GM12878 (cell line): ENCODE data around the gene SCT. TPM values are rescaled to one million over a fixed set of nuclear protein-coding genes. Genes with fewer than 3 reads are reported as not detected.

Experiments
- ATAC-seq: fragments of 200-7000 bp; cut with Tn5 transposase; 3 replicates; pipeline ENCODE4 v1.9.1; 2020; ENCODE audit warnings: mild to moderate bottlenecking, moderate library complexity
- BruUV-seq: library from RNA; stranded (reverse); fragments of 400-500 nt; replicated peaks from 2 replicates; lab custom pipeline; 2021; lab: Mats Ljungman, UMichigan
- CTCF ChIA-PET: fragments of 300-600 bp; sonication (Branson Sonifier 250); formaldehyde crosslinking; extraction: SDS; loops from one replicate; lab custom pipeline; 2021; ENCODE audit warnings: inconsistent platforms; lab: Yijun Ruan, JAX
- POLR2A ChIA-PET: fragments of 350-600 bp; formaldehyde crosslinking; extraction: SDS; loops from one replicate; lab custom pipeline; 2021; ENCODE audit warnings: inconsistent platforms; lab: Charles Lee
- RAD21 ChIA-PET: fragments of 300-600 bp; sonication (Branson Sonifier 250); formaldehyde crosslinking; loops from one replicate; lab custom pipeline; 2023; ENCODE audit warnings: antibody characterized with exemption; ENCODE audit not compliant: unreplicated experiment; lab: Charles Lee
- SMC1A ChIA-PET: fragments of 300-600 bp; sonication (Branson Sonifier 250); formaldehyde crosslinking; loops from one replicate; lab custom pipeline; 2023; ENCODE audit not compliant: unreplicated experiment, uncharacterized antibody; lab: Charles Lee
- DNase-seq: peaks from one replicate; pipeline ENCODE4 v3.0.0-alpha.2; 2011; ENCODE audit warnings: low read depth, low spot score
- FAIRE-seq: peaks from 3 replicates; lab custom pipeline; 2011; peaks lifted over from hg19 to GRCh38; lab: Jason Lieb, UNC
- H2AFZ ChIP-seq: 2 replicates; pipeline ENCODE4 v1.6.0; 2011; ENCODE audit warnings: low read depth, low read length, control low read depth; ENCODE audit not compliant: control insufficient read depth
- H3K27ac ChIP-seq: 2 replicates; pipeline ENCODE4 v1.5.1; 2011; ENCODE audit warnings: control low read depth; ENCODE audit not compliant: control insufficient read depth, insufficient read depth
- H3K27me3 ChIP-seq, 2 experiments: replicated peaks in 1 of 2; 2 replicates each; pipeline versions ENCODE4 v1.6.0 to v1.6.1; 2011; ENCODE audit warnings: low read length in 1 of 2; ENCODE audit not compliant: control insufficient read depth in 2 of 2, insufficient read depth in 2 of 2
- H3K36me3 ChIP-seq, 2 experiments: 2 replicates each; pipeline ENCODE4 v1.5.1; 2011; ENCODE audit warnings: low read length in 1 of 2; ENCODE audit not compliant: control insufficient read depth in 2 of 2, insufficient read depth in 2 of 2
- H3K4me1 ChIP-seq: 2 replicates; pipeline ENCODE4 v1.6.1; 2011; ENCODE audit warnings: mild to moderate bottlenecking, low read length, moderate library complexity, mixed read lengths; ENCODE audit not compliant: control insufficient read depth, insufficient read depth
- H3K4me2 ChIP-seq: 2 replicates; pipeline ENCODE4 v1.6.0; 2011; ENCODE audit warnings: control low read depth; ENCODE audit not compliant: control insufficient read depth, insufficient read depth
- H3K4me3 ChIP-seq: fragments of 200-600 bp; sonication (generic); 2 replicates; pipeline ENCODE4 v1.5.1; 2016
- H3K79me2 ChIP-seq: 2 replicates; pipeline ENCODE4 v1.6.0; 2011; ENCODE audit warnings: low read length; ENCODE audit not compliant: control insufficient read depth, insufficient read depth
- H3K9ac ChIP-seq: 2 replicates; pipeline ENCODE4 v1.8.0; 2011; ENCODE audit warnings: low read length, control low read depth, mixed read lengths; ENCODE audit not compliant: control insufficient read depth, insufficient read depth
- H3K9me3 ChIP-seq: replicated peaks from 3 replicates; pipeline ENCODE4 v1.5.1; 2011; ENCODE audit warnings: mild to moderate bottlenecking, low read length; ENCODE audit not compliant: control insufficient read depth, insufficient read depth
- H4K20me1 ChIP-seq: 2 replicates; pipeline ENCODE4 v1.6.0; 2011; ENCODE audit not compliant: control insufficient read depth, insufficient read depth
- BCL11A ChIP-seq: IDR thresholded peaks from 2 replicates; pipeline ENCODE4 v1.6.1; 2011; ENCODE audit warnings: low read depth, low read length
- EGR1 ChIP-seq, 2 experiments: IDR thresholded peaks; 1 replicate in 1 of 2; 2 replicates in 1 of 2; pipeline ENCODE4 v1.6.1; 2011 to 2012; ENCODE audit warnings: low read depth in 2 of 2, low read length in 2 of 2, borderline replicate concordance in 1 of 2, mild to moderate bottlenecking in 1 of 2, moderate library complexity in 1 of 2
- FOS ChIP-seq: IDR thresholded peaks from 3 replicates; pipeline ENCODE4 v1.6.1; 2011; ENCODE audit warnings: borderline replicate concordance; ENCODE audit not compliant: insufficient read length; ENCODE audit errors: extremely low read depth
- MEF2B ChIP-seq: fragments of 450-650 bp; IDR thresholded peaks from 2 replicates; pipeline ENCODE4 v1.6.1; 2018; ENCODE audit warnings: mild to moderate bottlenecking, moderate library complexity; ENCODE audit not compliant: partially characterized antibody, poor library complexity, severe bottlenecking
- MTA2 ChIP-seq: fragments of 450-650 bp; IDR thresholded peaks from 2 replicates; pipeline ENCODE4 v1.6.1; 2016; ENCODE audit warnings: low read depth, mild to moderate bottlenecking, moderate library complexity
- NFYA ChIP-seq: IDR thresholded peaks from 2 replicates; pipeline ENCODE4 v1.6.1; 2011; ENCODE audit warnings: low read depth, mild to moderate bottlenecking, low read length, improper control_type of control experiment, borderline replicate concordance
- PAX8 ChIP-seq: fragments of 450-650 bp; IDR thresholded peaks from 2 replicates; pipeline ENCODE4 v1.6.1; 2017; ENCODE audit warnings: mild to moderate bottlenecking, moderate library complexity
- STAT1 ChIP-seq: fragments of 450-650 bp; conservative IDR thresholded peaks from 2 replicates; pipeline ENCODE4 v1.6.1; 2014; ENCODE audit warnings: antibody characterized with exemption, mild to moderate bottlenecking
- SUZ12 ChIP-seq: fragments of 200-600 bp; sonication (generic); IDR thresholded peaks from one replicate; pipeline ENCODE4 v1.6.1; 2018; ENCODE audit warnings: antibody characterized with exemption, mild to moderate bottlenecking; ENCODE audit not compliant: unreplicated experiment
- TCF3 ChIP-seq: IDR thresholded peaks from 2 replicates; pipeline ENCODE4 v1.6.1; 2012; ENCODE audit warnings: low read depth, mild to moderate bottlenecking, low read length, borderline replicate concordance; ENCODE audit not compliant: insufficient read depth
- ZNF207 ChIP-seq: fragments of 450-650 bp; IDR thresholded peaks from 2 replicates; pipeline ENCODE4 v1.6.1; 2014; ENCODE audit warnings: antibody characterized with exemption, mild to moderate bottlenecking, borderline replicate concordance
- WGBS: methylation state at CpG from one replicate; pipeline ENCODE4 v1.1.6; 2016; ENCODE audit warnings: low lambda C conversion rate; ENCODE audit not compliant: insufficient replicate concordance, insufficient coverage; ENCODE audit errors: missing lambda C conversion rate; 5-methylcytosine and 5-hydroxymethylcytosine counted together
- in situ Hi-C: fragments of 300-500 bp; cut with MboI; formaldehyde crosslinking; loops from 9 replicates; pipeline ENCODE4 v1.14.3; 2018; ENCODE audit warnings: mixed read lengths
- intact Hi-C: fragments of 100-400 bp; cut with micrococcal nuclease; formaldehyde crosslinking; loops from one replicate; pipeline ENCODE4 v1.14.2; 2022; ENCODE audit not compliant: unreplicated experiment
- polyA plus RNA-seq, 11 experiments: library from polyadenylated mRNA; depleted of rRNA in 4 of 11; unstranded in 6 of 11; stranded (reverse) in 5 of 11; fragments of >200 nt; fragmentation: Nextera tagmentation in 4 of 11; fragmentation: Illumina TruSeq in 1 of 11; extraction: Ambion mirVana in 4 of 11; extraction: Trizol in 1 of 11; gene quantifications; 1 replicate in 1 of 11; 2 replicates in 10 of 11; pipeline versions ENCODE4 v1.2.1 to v1.2.3, GENCODE V29; 2011 to 2016; ENCODE audit warnings: inconsistent platforms in 2 of 11, missing spikeins in 2 of 11, low read depth in 1 of 11
- total RNA-seq, 4 experiments: library from RNA; depleted of rRNA in 3 of 4; stranded (reverse); fragments of >200 nt in 3 of 4; fragmentation: Illumina TruSeq in 1 of 4; extraction: Trizol in 1 of 4; gene quantifications; 2 replicates each; pipeline versions ENCODE4 v1.2.1 to v1.2.3, GENCODE V29; 2013 to 2021
- TF ChIP-seq, protein P1 (sequence below): fragments of 450-650 bp; IDR thresholded peaks from 2 replicates; pipeline ENCODE4 v1.6.1; 2017; ENCODE audit warnings: low read depth, mild to moderate bottlenecking, moderate library complexity
- TF ChIP-seq, protein P2 (sequence below): IDR thresholded peaks from 2 replicates; pipeline ENCODE4 v1.6.1; 2011; ENCODE audit warnings: borderline replicate concordance, low read depth, mild to moderate bottlenecking, moderate library complexity, low read length; ENCODE audit not compliant: insufficient read depth, poor library complexity, severe bottlenecking
- TF ChIP-seq, protein P3 (sequence below): IDR thresholded peaks from 2 replicates; pipeline ENCODE4 v1.6.1; 2012; ENCODE audit warnings: mild to moderate bottlenecking, low read depth, low read length
- TF ChIP-seq, protein P4 (sequence below): fragments of 450-650 bp; IDR thresholded peaks from 2 replicates; pipeline ENCODE4 v1.6.1; 2014; ENCODE audit warnings: mild to moderate bottlenecking

SCT gene
- total and polyA plus RNA-seq, 10 of the 15 experiments (the other 5 are each of a cell fraction or from before 2014, with no cell fraction given): not detected

DNA sequence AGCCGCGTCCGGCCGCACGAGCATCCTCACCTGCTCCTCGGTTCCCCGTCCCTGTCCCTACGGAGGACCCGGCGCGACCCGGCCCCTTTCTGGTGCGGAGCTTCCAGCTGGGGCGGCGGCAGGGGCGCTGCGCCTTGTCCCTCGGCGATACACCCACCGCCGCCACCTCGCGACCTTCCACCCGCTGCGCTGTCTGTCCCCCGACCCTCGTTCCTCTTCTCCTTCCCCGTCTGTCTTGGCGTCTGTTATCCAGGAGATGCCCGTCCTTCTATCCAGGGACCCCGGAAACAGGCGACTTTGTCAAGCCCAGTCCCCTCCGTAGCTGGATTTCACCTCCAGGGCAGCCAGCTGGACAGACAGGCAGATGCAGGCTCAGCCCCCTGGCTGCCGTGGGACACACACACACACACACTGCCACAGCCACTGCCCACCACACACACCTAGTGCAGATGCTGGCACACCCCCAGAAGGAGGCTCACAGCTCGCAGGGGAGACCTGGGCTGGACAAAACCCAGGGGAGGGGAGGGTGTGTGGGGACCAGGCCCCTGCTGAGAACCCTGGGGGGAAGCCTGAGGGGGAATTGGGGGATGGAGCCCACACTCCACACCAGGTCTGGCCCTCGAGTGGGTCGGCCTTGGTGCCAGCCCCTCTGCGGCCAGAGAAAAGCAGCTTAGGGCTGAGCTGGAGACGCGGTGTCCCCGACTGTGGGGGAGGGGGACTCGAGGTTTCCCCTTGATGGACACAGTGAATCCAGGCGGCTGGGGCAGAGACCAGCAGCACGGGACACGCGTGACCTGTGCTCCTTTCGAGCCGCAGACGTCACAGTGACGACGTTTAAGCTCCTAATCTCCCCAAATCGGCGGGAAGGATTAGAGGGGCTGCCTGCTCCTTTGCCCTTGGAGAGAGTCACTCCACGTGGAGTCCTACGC, 10.9 kb upstream of the SCT start:
- no peak overlapping the region for H2AFZ ChIP-seq
- no peaks in the 10 kb centered on the region for H3K9me3 ChIP-seq
- ChIA-PET CTCF (no interaction called here), SMC1A (no interaction called here), POLR2A (no interaction called here), RAD21 (no interaction called here)
- H3K36me3 ChIP-seq: no peaks in the 10 kb centered on the region
- 55% methylated on average over 51 of the region's 55 CpGs for WGBS
- H3K4me1 ChIP-seq: no peaks in the 10 kb centered on the region
- no peaks in the 10 kb centered on the region for H4K20me1 ChIP-seq
- DNase-seq (no peak), FAIRE-seq (no peak), ATAC-seq (no peak)
- no TSS peak for BruUV-seq
- intact Hi-C loops (no loop called here), in situ Hi-C loops (no loop called here)
- H3K4me3 ChIP-seq: no peak overlapping the region
- H3K4me2 ChIP-seq: no peak overlapping the region
- H3K27ac ChIP-seq: no peak overlapping the region
- H3K9ac ChIP-seq: no peak overlapping the region
- no peaks in the 10 kb centered on the region for H3K79me2 ChIP-seq
- peaks cover 0 to 5% of the 10 kb centered on the region in 2 experiments; a peak in 2 of 4 replicates for H3K27me3 ChIP-seq
- TF ChIP-seq MEF2B (no peak), BCL11A (no peak), EGR1 (IDR thresholded peaks at IDR 0.05; ENCODE audit: borderline replicate concordance in 1 of 2, low read depth in 2 of 2, low read length in 2 of 2) (no peak), PAX8 (no peak), NFYA (no peak), MTA2 (no peak), ZNF207 (no peak), TCF3 (no peak), FOS (no peak), STAT1 (no peak), SUZ12 (no peak)
- TF ChIP-seq, protein P1, sequence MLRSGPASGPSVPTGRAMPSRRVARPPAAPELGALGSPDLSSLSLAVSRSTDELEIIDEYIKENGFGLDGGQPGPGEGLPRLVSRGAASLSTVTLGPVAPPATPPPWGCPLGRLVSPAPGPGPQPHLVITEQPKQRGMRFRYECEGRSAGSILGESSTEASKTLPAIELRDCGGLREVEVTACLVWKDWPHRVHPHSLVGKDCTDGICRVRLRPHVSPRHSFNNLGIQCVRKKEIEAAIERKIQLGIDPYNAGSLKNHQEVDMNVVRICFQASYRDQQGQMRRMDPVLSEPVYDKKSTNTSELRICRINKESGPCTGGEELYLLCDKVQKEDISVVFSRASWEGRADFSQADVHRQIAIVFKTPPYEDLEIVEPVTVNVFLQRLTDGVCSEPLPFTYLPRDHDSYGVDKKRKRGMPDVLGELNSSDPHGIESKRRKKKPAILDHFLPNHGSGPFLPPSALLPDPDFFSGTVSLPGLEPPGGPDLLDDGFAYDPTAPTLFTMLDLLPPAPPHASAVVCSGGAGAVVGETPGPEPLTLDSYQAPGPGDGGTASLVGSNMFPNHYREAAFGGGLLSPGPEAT: no peak
- TF ChIP-seq, protein P2, sequence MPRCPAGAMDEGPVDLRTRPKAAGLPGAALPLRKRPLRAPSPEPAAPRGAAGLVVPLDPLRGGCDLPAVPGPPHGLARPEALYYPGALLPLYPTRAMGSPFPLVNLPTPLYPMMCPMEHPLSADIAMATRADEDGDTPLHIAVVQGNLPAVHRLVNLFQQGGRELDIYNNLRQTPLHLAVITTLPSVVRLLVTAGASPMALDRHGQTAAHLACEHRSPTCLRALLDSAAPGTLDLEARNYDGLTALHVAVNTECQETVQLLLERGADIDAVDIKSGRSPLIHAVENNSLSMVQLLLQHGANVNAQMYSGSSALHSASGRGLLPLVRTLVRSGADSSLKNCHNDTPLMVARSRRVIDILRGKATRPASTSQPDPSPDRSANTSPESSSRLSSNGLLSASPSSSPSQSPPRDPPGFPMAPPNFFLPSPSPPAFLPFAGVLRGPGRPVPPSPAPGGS: no peak
- TF ChIP-seq, protein P3, sequence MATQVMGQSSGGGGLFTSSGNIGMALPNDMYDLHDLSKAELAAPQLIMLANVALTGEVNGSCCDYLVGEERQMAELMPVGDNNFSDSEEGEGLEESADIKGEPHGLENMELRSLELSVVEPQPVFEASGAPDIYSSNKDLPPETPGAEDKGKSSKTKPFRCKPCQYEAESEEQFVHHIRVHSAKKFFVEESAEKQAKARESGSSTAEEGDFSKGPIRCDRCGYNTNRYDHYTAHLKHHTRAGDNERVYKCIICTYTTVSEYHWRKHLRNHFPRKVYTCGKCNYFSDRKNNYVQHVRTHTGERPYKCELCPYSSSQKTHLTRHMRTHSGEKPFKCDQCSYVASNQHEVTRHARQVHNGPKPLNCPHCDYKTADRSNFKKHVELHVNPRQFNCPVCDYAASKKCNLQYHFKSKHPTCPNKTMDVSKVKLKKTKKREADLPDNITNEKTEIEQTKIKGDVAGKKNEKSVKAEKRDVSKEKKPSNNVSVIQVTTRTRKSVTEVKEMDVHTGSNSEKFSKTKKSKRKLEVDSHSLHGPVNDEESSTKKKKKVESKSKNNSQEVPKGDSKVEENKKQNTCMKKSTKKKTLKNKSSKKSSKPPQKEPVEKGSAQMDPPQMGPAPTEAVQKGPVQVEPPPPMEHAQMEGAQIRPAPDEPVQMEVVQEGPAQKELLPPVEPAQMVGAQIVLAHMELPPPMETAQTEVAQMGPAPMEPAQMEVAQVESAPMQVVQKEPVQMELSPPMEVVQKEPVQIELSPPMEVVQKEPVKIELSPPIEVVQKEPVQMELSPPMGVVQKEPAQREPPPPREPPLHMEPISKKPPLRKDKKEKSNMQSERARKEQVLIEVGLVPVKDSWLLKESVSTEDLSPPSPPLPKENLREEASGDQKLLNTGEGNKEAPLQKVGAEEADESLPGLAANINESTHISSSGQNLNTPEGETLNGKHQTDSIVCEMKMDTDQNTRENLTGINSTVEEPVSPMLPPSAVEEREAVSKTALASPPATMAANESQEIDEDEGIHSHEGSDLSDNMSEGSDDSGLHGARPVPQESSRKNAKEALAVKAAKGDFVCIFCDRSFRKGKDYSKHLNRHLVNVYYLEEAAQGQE: no peak
- TF ChIP-seq, protein P4, sequence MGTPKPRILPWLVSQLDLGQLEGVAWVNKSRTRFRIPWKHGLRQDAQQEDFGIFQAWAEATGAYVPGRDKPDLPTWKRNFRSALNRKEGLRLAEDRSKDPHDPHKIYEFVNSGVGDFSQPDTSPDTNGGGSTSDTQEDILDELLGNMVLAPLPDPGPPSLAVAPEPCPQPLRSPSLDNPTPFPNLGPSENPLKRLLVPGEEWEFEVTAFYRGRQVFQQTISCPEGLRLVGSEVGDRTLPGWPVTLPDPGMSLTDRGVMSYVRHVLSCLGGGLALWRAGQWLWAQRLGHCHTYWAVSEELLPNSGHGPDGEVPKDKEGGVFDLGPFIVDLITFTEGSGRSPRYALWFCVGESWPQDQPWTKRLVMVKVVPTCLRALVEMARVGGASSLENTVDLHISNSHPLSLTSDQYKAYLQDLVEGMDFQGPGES: no peak
